ENCODE measurements around the gene SWT1. TPM values are rescaled to one million over a fixed set of nuclear protein-coding genes. Genes with fewer than 3 reads are reported as not detected.

The SWT1 gene
- total RNA-seq, 1 donor from 2014 or later = 6.9 TPM

DNA sequence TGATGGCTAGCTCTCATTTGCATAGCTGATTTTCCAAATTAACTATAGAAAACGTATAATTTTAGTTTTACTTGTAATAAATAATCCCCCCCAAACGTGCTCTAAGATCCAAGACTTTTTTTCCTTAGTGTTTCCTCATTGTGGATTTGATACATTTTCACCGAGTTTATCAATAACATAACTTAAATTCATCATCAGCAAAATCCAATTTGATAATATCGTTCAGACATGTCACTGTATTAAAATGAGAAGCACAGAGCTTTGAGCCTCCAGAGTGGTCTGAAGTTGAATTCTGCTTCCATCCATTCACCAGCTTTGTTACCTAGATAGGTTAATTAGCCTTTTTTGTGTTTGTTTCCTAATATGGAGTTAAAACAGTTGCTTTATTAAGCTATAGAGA lies 108.3 kb downstream of the SWT1 start:
- no peak for DNase-seq (ENCODE audit: extremely low spot score in 2 of 2)
- H3K36me3 ChIP-seq = no peaks in the 10 kb centered on the region
- TF ChIP-seq, protein P1, sequence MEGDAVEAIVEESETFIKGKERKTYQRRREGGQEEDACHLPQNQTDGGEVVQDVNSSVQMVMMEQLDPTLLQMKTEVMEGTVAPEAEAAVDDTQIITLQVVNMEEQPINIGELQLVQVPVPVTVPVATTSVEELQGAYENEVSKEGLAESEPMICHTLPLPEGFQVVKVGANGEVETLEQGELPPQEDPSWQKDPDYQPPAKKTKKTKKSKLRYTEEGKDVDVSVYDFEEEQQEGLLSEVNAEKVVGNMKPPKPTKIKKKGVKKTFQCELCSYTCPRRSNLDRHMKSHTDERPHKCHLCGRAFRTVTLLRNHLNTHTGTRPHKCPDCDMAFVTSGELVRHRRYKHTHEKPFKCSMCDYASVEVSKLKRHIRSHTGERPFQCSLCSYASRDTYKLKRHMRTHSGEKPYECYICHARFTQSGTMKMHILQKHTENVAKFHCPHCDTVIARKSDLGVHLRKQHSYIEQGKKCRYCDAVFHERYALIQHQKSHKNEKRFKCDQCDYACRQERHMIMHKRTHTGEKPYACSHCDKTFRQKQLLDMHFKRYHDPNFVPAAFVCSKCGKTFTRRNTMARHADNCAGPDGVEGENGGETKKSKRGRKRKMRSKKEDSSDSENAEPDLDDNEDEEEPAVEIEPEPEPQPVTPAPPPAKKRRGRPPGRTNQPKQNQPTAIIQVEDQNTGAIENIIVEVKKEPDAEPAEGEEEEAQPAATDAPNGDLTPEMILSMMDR (IDR thresholded peaks at IDR 0.05) = no peak
- TF ChIP-seq POLR2AphosphoS5 (IDR thresholded peaks at IDR 0.05; ENCODE audit: insufficient read depth in 1 of 2, low read depth in 1 of 2) (no peak), POLR2A (IDR thresholded peaks at IDR 0.05) (no peak)
- no peak overlapping the region for H3K4me3 ChIP-seq
- H3K27me3 ChIP-seq = no peaks in the 10 kb centered on the region
- intact Hi-C loops (cut with DNase I) = no loop called here
- no peak overlapping the region for H3K27ac ChIP-seq
- H3K9me3 ChIP-seq = no peaks in the 10 kb centered on the region
- no peaks in the 10 kb centered on the region for H3K4me1 ChIP-seq

DNA sequence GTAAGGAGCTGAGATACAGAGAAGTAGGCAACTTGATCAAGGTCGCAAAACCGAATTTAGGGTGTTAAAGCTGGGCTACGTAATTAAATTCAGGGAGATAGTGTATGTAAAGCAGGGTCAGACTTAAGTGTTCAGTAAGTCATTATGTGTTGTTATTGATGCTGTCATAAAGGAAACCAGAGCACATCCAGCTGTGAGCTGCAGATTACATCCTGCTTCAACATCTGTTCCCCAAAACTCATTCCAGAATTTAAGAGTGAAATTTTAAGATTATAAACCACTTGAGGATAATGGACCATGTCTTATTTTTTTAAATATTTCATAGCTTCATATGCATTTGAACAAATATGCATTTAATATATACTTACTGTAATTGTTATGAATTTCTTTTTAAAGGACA lies 110.3 kb downstream of the SWT1 start:
- Histone ChIP-seq H3K36me3 (no peaks in the 10 kb centered on the region), H3K9me3 (no peaks in the 10 kb centered on the region), H3K4me3 (no peak overlapping the region), H3K4me1 (no peaks in the 10 kb centered on the region), H3K27me3 (no peaks in the 10 kb centered on the region), H3K27ac (no peak overlapping the region)
- DNase-seq (ENCODE audit: extremely low spot score in 2 of 2) = no peak
- intact Hi-C loops (cut with DNase I) = no loop called here
- TF ChIP-seq, protein P1 (IDR thresholded peaks at IDR 0.05) = no peak
- TF ChIP-seq POLR2AphosphoS5 (IDR thresholded peaks at IDR 0.05; ENCODE audit: insufficient read depth in 1 of 2, low read depth in 1 of 2) (no peak), POLR2A (IDR thresholded peaks at IDR 0.05) (no peak)

GRCh38 chr1:185267701-185268100 lies 110.7 kb downstream of the SWT1 start:
- intact Hi-C loops (cut with DNase I) = no loop called here
- no peaks in the 10 kb centered on the region for H3K27me3 ChIP-seq
- no peak for TF ChIP-seq POLR2A (IDR thresholded peaks at IDR 0.05)
- no peak for TF ChIP-seq POLR2AphosphoS5 (IDR thresholded peaks at IDR 0.05; ENCODE audit: insufficient read depth in 1 of 2, low read depth in 1 of 2)
- TF ChIP-seq, protein P1 (IDR thresholded peaks at IDR 0.05) = no peak

DNA sequence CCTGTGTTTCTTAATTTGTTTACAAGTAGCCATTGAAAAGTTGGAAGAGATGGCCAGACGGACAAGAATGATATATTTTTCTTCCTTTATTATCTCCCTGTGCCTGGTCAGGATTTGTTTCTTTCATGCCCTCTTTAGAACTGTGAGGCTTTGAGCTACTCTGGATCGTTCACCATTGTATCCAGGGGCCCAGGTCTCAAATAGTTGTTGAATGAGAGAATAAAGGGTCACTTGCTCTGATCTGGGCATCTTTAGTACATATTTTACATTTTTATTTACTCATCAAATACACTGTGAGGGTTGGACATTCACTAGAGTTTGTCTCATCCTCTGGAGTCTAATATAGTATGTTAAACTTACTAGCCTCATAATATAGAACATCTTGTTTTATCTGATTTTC lies 111.4 kb downstream of the SWT1 start:
- intact Hi-C loops (cut with DNase I) = no loop called here
- Histone ChIP-seq H3K36me3 (no peaks in the 10 kb centered on the region), H3K27ac (no peak overlapping the region), H3K27me3 (no peaks in the 10 kb centered on the region), H3K4me3 (no peak overlapping the region), H3K9me3 (no peaks in the 10 kb centered on the region), H3K4me1 (no peaks in the 10 kb centered on the region)
- TF ChIP-seq POLR2A (IDR thresholded peaks at IDR 0.05) = no peak
- TF ChIP-seq, protein P1 (IDR thresholded peaks at IDR 0.05) = no peak
- no peak for TF ChIP-seq POLR2AphosphoS5 (IDR thresholded peaks at IDR 0.05; ENCODE audit: insufficient read depth in 1 of 2, low read depth in 1 of 2)
- DNase-seq (ENCODE audit: extremely low spot score in 2 of 2) = no peak

More at GRCh38 chr1:185267701-185268100, 110.7 kb downstream of the SWT1 start:
- H3K4me1 ChIP-seq = no peaks in the 10 kb centered on the region
- no peaks in the 10 kb centered on the region for H3K36me3 ChIP-seq
- no peaks in the 10 kb centered on the region for H3K9me3 ChIP-seq
- no peak for DNase-seq (ENCODE audit: extremely low spot score in 2 of 2)
- no peak overlapping the region for H3K4me3 ChIP-seq
- H3K27ac ChIP-seq = no peak overlapping the region

GRCh38 chr1:185271921-185272320 lies 115.0 kb downstream of the SWT1 start:
- no peaks in the 10 kb centered on the region for H3K36me3 ChIP-seq
- TF ChIP-seq, protein P1 (IDR thresholded peaks at IDR 0.05) = no peak
- TF ChIP-seq POLR2A (IDR thresholded peaks at IDR 0.05) = no peak
- TF ChIP-seq POLR2AphosphoS5 (IDR thresholded peaks at IDR 0.05; ENCODE audit: insufficient read depth in 1 of 2, low read depth in 1 of 2) = no peak
- H3K4me1 ChIP-seq = no peaks in the 10 kb centered on the region
- DNase-seq (ENCODE audit: extremely low spot score in 2 of 2) = no peak
- H3K9me3 ChIP-seq = no peaks in the 10 kb centered on the region
- no peak overlapping the region for H3K27ac ChIP-seq
- H3K27me3 ChIP-seq = no peaks in the 10 kb centered on the region
- intact Hi-C loops (cut with DNase I) = no loop called here
- H3K4me3 ChIP-seq = no peak overlapping the region

Data from vagina (tissue), 2 donors.